Calu3 (cell line): ENCODE measurements around the gene CDC16. TPM values are rescaled to one million over a fixed set of nuclear protein-coding genes. Genes with fewer than 3 reads are reported as not detected.

Source experiments
- BruUV-seq: library from RNA; stranded (reverse); fragments of 400-500 nt; replicated peaks from 2 replicates; lab custom pipeline; 2021; lab: Mats Ljungman, UMichigan
- CTCF ChIA-PET: fragments of 300-600 bp; sonication (Branson Sonifier 250); formaldehyde crosslinking; loops from one replicate; lab custom pipeline; 2022; ENCODE audit warnings: antibody characterized with exemption; lab: Charles Lee
- DNase-seq: peaks from one replicate; pipeline ENCODE4 v3.0.0; 2022
- H3K27ac Mint-ChIP-seq: one replicate; pipeline ENCODE4 v1.8.0; 2022; ENCODE audit warnings: mixed read lengths; ENCODE audit not compliant: unreplicated experiment
- H3K27me3 Mint-ChIP-seq: one replicate; pipeline ENCODE4 v1.8.0; 2022; ENCODE audit warnings: mixed read lengths; ENCODE audit not compliant: unreplicated experiment
- H3K36me3 Mint-ChIP-seq: one replicate; pipeline ENCODE4 v1.8.0; 2022; ENCODE audit warnings: mild to moderate bottlenecking, moderate library complexity, mixed read lengths; ENCODE audit not compliant: insufficient read depth, unreplicated experiment
- H3K4me1 Mint-ChIP-seq: one replicate; pipeline ENCODE4 v1.8.0; 2022; ENCODE audit warnings: mild to moderate bottlenecking, low read depth, mixed read lengths; ENCODE audit not compliant: unreplicated experiment
- H3K4me3 Mint-ChIP-seq: one replicate; pipeline ENCODE4 v1.8.0; 2022; ENCODE audit warnings: mild to moderate bottlenecking, low read depth, moderate library complexity, mixed read lengths; ENCODE audit not compliant: unreplicated experiment
- H3K9me3 Mint-ChIP-seq: one replicate; pipeline ENCODE4 v1.8.0; 2022; ENCODE audit warnings: low read depth, mixed read lengths; ENCODE audit not compliant: unreplicated experiment
- intact Hi-C: fragments of 100-400 bp; cut with micrococcal nuclease; formaldehyde crosslinking; loops from one replicate; pipeline ENCODE4 v1.10.0; 2022; ENCODE audit not compliant: unreplicated experiment
- total RNA-seq: library from RNA; stranded (reverse); gene quantifications from 2 replicates; pipeline ENCODE4 v1.2.3, GENCODE V29; 2022
- TF ChIP-seq, protein P1 (sequence below): fragments of 200-600 bp; IDR thresholded peaks from one replicate; pipeline ENCODE4 v1.8.0; 2022; ENCODE audit warnings: antibody characterized with exemption; ENCODE audit not compliant: unreplicated experiment

Gene CDC16
- total RNA-seq, 1 experiment from 2014 or later: 15.7 TPM

DNA sequence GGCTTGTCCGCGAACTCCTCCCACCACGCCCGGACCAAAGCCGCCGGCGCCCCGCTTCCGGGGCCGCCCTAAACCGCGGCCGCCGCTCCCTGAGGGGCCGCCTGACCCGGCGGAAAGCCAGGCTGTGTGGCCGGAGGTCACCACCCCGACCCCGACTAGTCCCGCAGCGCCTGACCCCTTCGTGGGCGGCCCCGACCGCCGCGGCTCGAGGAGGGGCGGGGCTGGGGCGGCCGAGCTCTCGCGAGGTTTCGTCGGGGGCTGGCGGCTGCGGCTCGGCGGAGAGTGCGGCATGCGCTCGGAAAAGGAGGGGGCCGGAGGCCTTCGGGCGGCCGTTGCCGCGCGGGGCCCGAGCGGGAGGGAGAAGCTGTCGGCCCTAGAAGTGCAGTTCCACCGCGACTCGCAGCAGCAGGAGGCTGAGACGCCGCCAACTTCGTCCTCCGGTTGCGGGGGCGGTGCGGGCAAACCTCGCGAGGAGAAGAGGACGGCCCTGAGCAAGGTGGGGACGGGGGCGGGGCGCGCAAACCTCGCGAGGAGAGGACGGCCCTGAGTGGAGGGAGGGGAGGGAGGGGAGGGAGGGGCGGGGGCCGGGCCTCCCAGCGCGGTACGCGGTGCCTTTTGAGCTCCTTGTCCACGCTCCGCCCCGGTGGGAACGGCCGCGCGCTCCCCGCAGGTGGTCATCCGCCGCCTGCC lies 46.8 kb downstream of the CDC16 start, which contains the start of gene UPF3A:
TSS of gene UPF3A (plus strand) at position 251 of the 690 bp plus-strand sequence. CDS start at position 290, 39 bp downstream.
- peaks cover 21% of the 10 kb centered on the region for H3K36me3 Mint-ChIP-seq
- no TSS peak for BruUV-seq
- H3K27me3 Mint-ChIP-seq: no peaks in the 10 kb centered on the region
- TF ChIP-seq, protein P1, sequence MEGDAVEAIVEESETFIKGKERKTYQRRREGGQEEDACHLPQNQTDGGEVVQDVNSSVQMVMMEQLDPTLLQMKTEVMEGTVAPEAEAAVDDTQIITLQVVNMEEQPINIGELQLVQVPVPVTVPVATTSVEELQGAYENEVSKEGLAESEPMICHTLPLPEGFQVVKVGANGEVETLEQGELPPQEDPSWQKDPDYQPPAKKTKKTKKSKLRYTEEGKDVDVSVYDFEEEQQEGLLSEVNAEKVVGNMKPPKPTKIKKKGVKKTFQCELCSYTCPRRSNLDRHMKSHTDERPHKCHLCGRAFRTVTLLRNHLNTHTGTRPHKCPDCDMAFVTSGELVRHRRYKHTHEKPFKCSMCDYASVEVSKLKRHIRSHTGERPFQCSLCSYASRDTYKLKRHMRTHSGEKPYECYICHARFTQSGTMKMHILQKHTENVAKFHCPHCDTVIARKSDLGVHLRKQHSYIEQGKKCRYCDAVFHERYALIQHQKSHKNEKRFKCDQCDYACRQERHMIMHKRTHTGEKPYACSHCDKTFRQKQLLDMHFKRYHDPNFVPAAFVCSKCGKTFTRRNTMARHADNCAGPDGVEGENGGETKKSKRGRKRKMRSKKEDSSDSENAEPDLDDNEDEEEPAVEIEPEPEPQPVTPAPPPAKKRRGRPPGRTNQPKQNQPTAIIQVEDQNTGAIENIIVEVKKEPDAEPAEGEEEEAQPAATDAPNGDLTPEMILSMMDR: no peak
- H3K27ac Mint-ChIP-seq: peak within 1 kb of the TSS; percentile 39
- H3K9me3 Mint-ChIP-seq: no peaks in the 10 kb centered on the region
- peak; percentile 63 for DNase-seq
- intact Hi-C loops: no loop called here
- H3K4me3 Mint-ChIP-seq: peak within 1 kb of the TSS; percentile 72
- CTCF ChIA-PET: no interaction called here
- H3K4me1 Mint-ChIP-seq: no peaks in the 10 kb centered on the region

DNA sequence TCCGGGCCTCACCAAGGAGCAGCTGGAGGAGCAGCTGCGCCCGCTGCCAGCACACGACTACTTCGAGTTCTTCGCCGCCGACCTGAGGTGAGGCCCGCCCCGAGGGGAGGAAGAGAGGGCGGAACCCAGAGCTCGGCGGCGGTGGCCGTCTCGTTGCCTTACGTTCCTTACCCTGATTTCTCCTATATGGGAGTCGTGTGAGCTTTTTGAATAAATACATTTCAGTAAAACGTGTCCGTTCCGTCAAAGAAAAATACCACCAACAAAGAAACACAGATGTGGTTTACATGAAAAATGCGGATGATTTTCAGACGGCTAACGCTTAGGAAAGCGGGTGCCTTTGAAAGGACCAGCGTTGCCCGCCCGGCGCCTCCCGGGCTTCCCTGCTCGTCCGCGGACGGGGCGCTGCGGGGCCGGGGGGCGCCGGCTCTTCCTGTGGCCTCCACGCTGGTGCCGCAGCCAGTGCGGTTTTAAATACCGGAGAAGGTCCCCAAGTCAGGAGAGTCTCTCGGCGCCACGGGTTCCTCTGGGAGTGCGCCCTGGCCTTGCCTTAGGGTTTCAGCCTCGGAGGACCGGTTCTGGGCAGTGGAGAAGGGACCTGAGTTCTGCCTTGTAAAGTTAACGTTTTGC lies 47.5 kb downstream of the CDC16 start:
- peak; percentile 1 for DNase-seq
- no TSS peak for BruUV-seq
- TF ChIP-seq, protein P1: no peak
- H3K36me3 Mint-ChIP-seq: peaks cover 21% of the 10 kb centered on the region
- intact Hi-C loops: no loop called here
- CTCF ChIA-PET: no interaction called here
- H3K4me3 Mint-ChIP-seq: peak overlapping the region; percentile 72
- no peaks in the 10 kb centered on the region for H3K4me1 Mint-ChIP-seq
- no peak overlapping the region for H3K27ac Mint-ChIP-seq
- H3K9me3 Mint-ChIP-seq: no peaks in the 10 kb centered on the region
- no peaks in the 10 kb centered on the region for H3K27me3 Mint-ChIP-seq

DNA sequence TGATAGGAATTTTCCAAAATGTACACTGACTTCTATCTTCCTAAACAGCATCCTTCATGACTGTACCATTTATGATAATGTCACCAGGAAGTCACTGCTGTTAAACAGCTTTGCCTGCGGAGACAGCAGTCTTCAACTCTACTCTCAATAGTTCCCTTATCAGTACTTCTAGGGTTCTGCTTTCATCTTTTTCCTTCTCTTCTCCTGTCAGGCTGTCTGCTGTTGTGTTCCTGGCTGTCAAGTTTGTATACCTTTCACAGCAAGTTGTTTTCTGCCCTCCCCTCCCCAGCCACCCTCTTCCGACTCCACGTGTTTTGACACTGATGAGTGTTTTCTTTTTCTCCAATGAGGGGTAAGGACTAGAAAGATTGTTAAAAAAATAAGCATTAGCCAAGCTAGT lies 48.9 kb downstream of the CDC16 start:
- no peaks in the 10 kb centered on the region for H3K4me1 Mint-ChIP-seq
- TF ChIP-seq, protein P1: no peak
- no peak overlapping the region for H3K27ac Mint-ChIP-seq
- no peaks in the 10 kb centered on the region for H3K9me3 Mint-ChIP-seq
- peaks cover 21% of the 10 kb centered on the region for H3K36me3 Mint-ChIP-seq
- CTCF ChIA-PET: no interaction called here
- H3K27me3 Mint-ChIP-seq: no peaks in the 10 kb centered on the region
- DNase-seq: no peak
- BruUV-seq: no TSS peak
- intact Hi-C loops: no loop called here
- no peak overlapping the region for H3K4me3 Mint-ChIP-seq

DNA sequence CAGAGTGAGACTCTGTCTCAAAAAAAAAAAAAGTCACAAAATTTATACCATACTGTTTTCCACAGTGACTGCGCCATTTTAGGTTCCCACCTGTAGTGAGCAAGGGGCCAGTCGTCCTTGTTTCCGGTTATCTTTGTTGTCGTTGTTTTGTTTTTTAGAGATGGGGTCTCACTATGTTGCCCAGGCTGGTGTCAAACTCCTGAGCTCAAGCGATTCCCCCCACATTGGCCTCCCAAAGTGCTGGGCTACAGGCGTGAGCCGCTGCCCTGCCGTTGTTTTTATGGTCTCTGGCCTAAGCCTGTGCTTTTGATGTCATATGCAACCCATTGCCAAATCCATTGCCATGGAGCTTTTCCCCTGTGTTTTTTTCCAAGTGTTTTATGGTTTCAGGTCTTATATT lies 50.0 kb downstream of the CDC16 start:
- no TSS peak for BruUV-seq
- H3K4me3 Mint-ChIP-seq: no peak overlapping the region
- no peaks in the 10 kb centered on the region for H3K27me3 Mint-ChIP-seq
- no peak overlapping the region for H3K27ac Mint-ChIP-seq
- intact Hi-C loops: no loop called here
- no peaks in the 10 kb centered on the region for H3K4me1 Mint-ChIP-seq
- CTCF ChIA-PET: no interaction called here
- H3K36me3 Mint-ChIP-seq: peaks cover 21% of the 10 kb centered on the region
- H3K9me3 Mint-ChIP-seq: no peaks in the 10 kb centered on the region
- DNase-seq: no peak
- TF ChIP-seq, protein P1: no peak
